SH-SY5Y (cell line): ENCODE data around the gene SYNE2.

Source experiments
- GATA2 ChIP-seq: IDR thresholded peaks from 2 replicates; pipeline ENCODE4 v1.6.1; 2011; ENCODE audit warnings: mild to moderate bottlenecking, low read depth, low read length
- GATA3 ChIP-seq: IDR thresholded peaks from 2 replicates; pipeline ENCODE4 v1.6.1; 2011; ENCODE audit warnings: low read depth, mild to moderate bottlenecking, low read length, moderate library complexity

DNA sequence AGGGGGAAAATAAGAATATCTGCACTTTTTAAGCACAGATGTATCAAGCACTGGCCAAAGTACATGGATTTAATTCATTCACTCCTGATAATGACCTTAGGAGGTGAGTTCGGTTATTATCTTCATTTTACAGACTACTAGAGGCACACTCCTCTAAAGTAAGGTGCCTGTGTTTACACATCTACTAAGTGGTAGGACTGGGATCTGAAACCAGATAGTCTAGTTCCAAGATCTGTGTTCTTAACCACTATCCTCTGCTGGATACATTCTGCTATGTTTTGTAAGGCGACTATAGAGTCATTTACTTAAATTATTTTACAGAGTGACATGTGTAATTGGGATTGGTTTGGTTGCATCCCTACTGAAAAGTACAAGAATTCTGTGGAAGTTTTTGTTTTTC is 266.1 kb downstream of the SYNE2 start:
- TF ChIP-seq GATA2 (no peak), GATA3 (no peak)
